B cell (primary cell): Measurements from ENCODE around the gene ACHE. TPM values are rescaled to one million over a fixed set of nuclear protein-coding genes. Genes with fewer than 3 reads are reported as not detected.
A peak's percentile ranks its signal among the peaks of the same experiment; 100 is the strongest.

Source experiments
- ATAC-seq: fragments of 200-7000 bp; cut with Tn5 transposase; one replicate; pipeline ENCODE4 v1.10.0; 2021; ENCODE audit warnings: low read depth, mild to moderate bottlenecking, moderate number of reproducible peaks, moderate library complexity
- CTCF ChIA-PET: fragments of 350-600 bp; sonication (Branson Sonifier 250); formaldehyde crosslinking; loops from one replicate; lab custom pipeline; 2021; ENCODE audit warnings: antibody characterized with exemption, inconsistent platforms; lab: Charles Lee
- POLR2A ChIA-PET: fragments of 350-600 bp; sonication (Branson Sonifier 250); formaldehyde crosslinking; loops from one replicate; lab custom pipeline; 2021; ENCODE audit warnings: antibody characterized with exemption; lab: Charles Lee
- DNase-seq: peaks from one replicate; pipeline ENCODE4 v3.0.0; 2013
- H2AFZ ChIP-seq: 2 replicates; pipeline ENCODE4 v1.6.1; 2012; ENCODE audit warnings: mild to moderate bottlenecking, low read depth, low read length; ENCODE audit not compliant: insufficient read depth, poor library complexity, severe bottlenecking
- H3K27ac ChIP-seq, 2 donors: 1 replicate in 1 of 2; 2 replicates in 1 of 2; pipeline ENCODE4 v1.5.1; 2012 to 2013; ENCODE audit warnings: low read length in 2 of 2, mild to moderate bottlenecking in 2 of 2, moderate library complexity in 1 of 2
- H3K27me3 ChIP-seq, 4 experiments: fragments of 200-600 bp in 1 of 4; sonication (generic) in 1 of 4; replicated peaks in 1 of 4; 1 replicate in 2 of 4; 2 replicates in 2 of 4; pipeline versions ENCODE4 v1.6.1 to v1.7.0; 2013 to 2016; ENCODE audit warnings: low read length in 3 of 4, mild to moderate bottlenecking in 2 of 4, mixed read lengths in 1 of 4, moderate library complexity in 1 of 4; ENCODE audit not compliant: insufficient read depth in 4 of 4, control insufficient read depth in 3 of 4; ENCODE audit errors: control extremely low read depth in 1 of 4
- H3K36me3 ChIP-seq, 2 experiments: replicated peaks in 1 of 2; 1 replicate in 1 of 2; 2 replicates in 1 of 2; pipeline versions ENCODE4 v1.6.1 to v1.7.1; 2013; ENCODE audit warnings: low read length in 1 of 2; ENCODE audit not compliant: insufficient read depth in 2 of 2, control insufficient read depth in 1 of 2; ENCODE audit errors: control extremely low read depth in 1 of 2, extremely low read depth in 1 of 2
- H3K4me1 ChIP-seq, 2 donors: fragments of 200-600 bp in 1 of 2; sonication (generic) in 1 of 2; 1 replicate in 1 of 2; 2 replicates in 1 of 2; pipeline versions ENCODE4 v1.5.1 to v1.6.1; 2013 to 2017; ENCODE audit warnings: low read length in 2 of 2; ENCODE audit not compliant: control insufficient read depth in 2 of 2, insufficient read depth in 2 of 2
- H3K4me2 ChIP-seq: replicated peaks from 2 replicates; pipeline ENCODE3; 2012; ENCODE audit warnings: mild to moderate bottlenecking, low read depth, low read length; ENCODE audit not compliant: poor library complexity, severe bottlenecking
- H3K4me3 ChIP-seq, 5 experiments: fragments of 200-600 bp in 1 of 5; sonication (generic) in 1 of 5; 1 replicate in 3 of 5; 2 replicates in 2 of 5; pipeline versions ENCODE4 v1.5.1 to v1.7.0; 2011 to 2016; ENCODE audit warnings: low read length in 4 of 5, mild to moderate bottlenecking in 4 of 5, low read depth in 2 of 5, control low read depth in 1 of 5, moderate library complexity in 1 of 5; ENCODE audit not compliant: insufficient read depth in 1 of 5; ENCODE audit errors: control extremely low read depth in 1 of 5, extremely low read depth in 1 of 5
- H3K79me2 ChIP-seq: fragments of 200-600 bp; sonication (generic); one replicate; pipeline ENCODE4 v1.6.0; 2016; ENCODE audit warnings: low read length; ENCODE audit not compliant: control insufficient read depth, insufficient read depth
- H3K9ac ChIP-seq: fragments of 200-600 bp; sonication (generic); 2 replicates; pipeline ENCODE4 v1.6.1; 2017; ENCODE audit warnings: mild to moderate bottlenecking, low read length, moderate library complexity
- H3K9me3 ChIP-seq, 3 donors: one replicate each; pipeline versions ENCODE4 v1.6.1 to v1.7.1; 2013; ENCODE audit warnings: low read length in 2 of 3; ENCODE audit not compliant: control insufficient read depth in 2 of 3, insufficient read depth in 1 of 3; ENCODE audit errors: control extremely low read depth in 1 of 3
- H4K20me1 ChIP-seq: 2 replicates; pipeline ENCODE4 v1.6.0; 2012; ENCODE audit warnings: mild to moderate bottlenecking, low read length; ENCODE audit not compliant: insufficient read depth, control insufficient read depth, poor library complexity, severe bottlenecking
- H3K27ac Mint-ChIP-seq: one replicate; pipeline ENCODE4 v1.8.0; 2021; ENCODE audit warnings: mixed read lengths
- H3K27me3 Mint-ChIP-seq: one replicate; pipeline ENCODE4 v1.8.0; 2021; ENCODE audit warnings: mixed read lengths
- H3K4me1 Mint-ChIP-seq: one replicate; pipeline ENCODE4 v1.8.0; 2021; ENCODE audit warnings: mixed read lengths
- H3K4me3 Mint-ChIP-seq: one replicate; pipeline ENCODE4 v1.8.0; 2021; ENCODE audit warnings: mixed read lengths
- H3K9me3 Mint-ChIP-seq: one replicate; pipeline ENCODE4 v1.8.0; 2022; ENCODE audit warnings: mixed read lengths; ENCODE audit not compliant: insufficient read depth
- EZH2 ChIP-seq: IDR thresholded peaks from 2 replicates; pipeline ENCODE4 v1.6.1; 2012; ENCODE audit warnings: borderline replicate concordance, low read depth, mild to moderate bottlenecking, moderate library complexity, low read length; ENCODE audit not compliant: insufficient read depth, poor library complexity, severe bottlenecking
- WGBS: methylation state at CpG from one replicate; pipeline ENCODE4 v1.1.5; 2013; ENCODE audit warnings: missing lambda C conversion rate; ENCODE audit not compliant: insufficient coverage; 5-methylcytosine and 5-hydroxymethylcytosine counted together
- intact Hi-C: fragments of 100-400 bp; cut with micrococcal nuclease; formaldehyde crosslinking; loops from one replicate; pipeline ENCODE4 v1.10.0; 2022
- polyA plus RNA-seq: library from polyadenylated mRNA; depleted of rRNA; stranded (reverse); fragments of >200 nt; gene quantifications from 2 replicates; pipeline ENCODE4 v1.2.3, GENCODE V29; 2012
- total RNA-seq, 2 donors: library from RNA; stranded (reverse); fragments of 120-200 nt in 1 of 2; gene quantifications; 1 replicate in 1 of 2; 2 replicates in 1 of 2; pipeline versions ENCODE4 v1.2.3 to v1.2.4, GENCODE V29; 2013 to 2022
- TF ChIP-seq, protein P1 (sequence below): fragments of 200-600 bp; IDR thresholded peaks from one replicate; pipeline ENCODE4 v1.8.0; 2022; ENCODE audit warnings: antibody characterized with exemption, mild to moderate bottlenecking

ACHE gene
- total and polyA plus RNA-seq, 2 donors (not counting 1 experiment from before 2014, with no cell fraction given), result 0.13 to 0.15 TPM

DNA sequence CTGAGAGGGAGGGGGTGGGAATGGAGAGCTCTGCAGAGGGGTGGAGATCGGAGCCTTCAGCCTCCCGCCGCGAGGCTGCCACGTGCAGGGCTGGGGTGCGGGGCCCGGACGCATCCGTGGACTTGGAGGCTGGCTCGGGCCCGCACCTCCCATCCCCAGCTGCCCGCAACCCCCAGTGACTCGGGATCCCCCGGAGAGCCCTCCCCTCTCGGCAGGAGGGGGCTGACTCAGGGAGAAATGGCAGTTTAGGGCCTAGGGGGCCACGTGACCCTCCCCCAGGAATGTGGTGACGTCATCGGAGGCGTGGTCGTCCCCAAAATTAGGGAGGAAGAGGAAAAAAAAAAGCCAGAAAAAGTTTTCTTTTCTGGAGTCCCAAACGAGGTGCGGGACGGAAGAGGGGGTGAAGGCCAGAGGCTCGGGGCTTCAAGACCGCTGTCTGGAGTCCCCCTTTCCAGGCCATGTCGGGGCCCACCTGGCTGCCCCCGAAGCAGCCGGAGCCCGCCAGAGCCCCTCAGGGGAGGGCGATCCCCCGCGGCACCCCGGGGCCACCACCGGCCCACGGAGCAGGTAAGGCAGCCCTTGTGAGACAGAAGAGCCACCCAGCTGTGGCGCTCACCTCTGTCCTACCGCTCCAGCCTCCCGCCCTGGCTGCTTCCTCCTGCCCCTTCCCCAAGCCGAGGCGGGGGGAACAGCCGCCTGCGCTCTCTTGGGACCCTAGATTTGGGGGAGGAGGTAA lies 28.5 kb downstream of the ACHE start, which contains the start of gene TRIP6:
TRIP6 (plus strand) TSS at position 348 of the 736 bp plus-strand sequence; CDS start at position 459, 111 bp downstream.
- H3K27ac ChIP-seq, result peak within 1 kb of the TSS; percentile 56 to 75
- H3K9me3 ChIP-seq, result peaks cover 0 to 4% (median 0%) of the 10 kb centered on the region in 3 donors
- intact Hi-C loops, result no loop called here
- H3K4me1 ChIP-seq, result peaks cover 21 to 28% of the 10 kb centered on the region in 2 donors
- peaks cover 5% of the 10 kb centered on the region for H3K79me2 ChIP-seq
- Mint-ChIP-seq H3K9me3 (no peaks in the 10 kb centered on the region), H3K27ac (peak within 1 kb of the TSS; percentile 84), H3K27me3 (no peaks in the 10 kb centered on the region), H3K4me1 (peaks cover 24% of the 10 kb centered on the region), H3K4me3 (peak within 1 kb of the TSS; percentile 89)
- DNase-seq (peak; percentile 55), ATAC-seq (peak; percentile 44)
- H3K27me3 ChIP-seq, result no peaks in the 10 kb centered on the region
- POLR2A ChIA-PET, result interaction anchor here (0.9 to 1.3 kb wide), 2 partner anchors 15 to 22 kb away, joined by 3 to 6 read pairs; partner anchors contain the start of genes SLC12A9 and UFSP1
- H3K4me2 ChIP-seq, result peak within 1 kb of the TSS; percentile 96
- CTCF ChIA-PET, result interaction anchor here (0.7 to 1.8 kb wide), 2 partner anchors 14 to 28 kb away, joined by 3 to 4 read pairs; partner anchors contain the start of gene SLC12A9
- WGBS, result under 1% methylated on average over 31 of the region's 42 CpGs
- peaks cover 0 to 20% of the 10 kb centered on the region in 2 experiments for H3K36me3 ChIP-seq
- peak within 1 kb of the TSS; percentile 74 for H2AFZ ChIP-seq
- H4K20me1 ChIP-seq, result no peaks in the 10 kb centered on the region
- peak within 1 kb of the TSS; percentile 5 to 75 (median 53) for H3K4me3 ChIP-seq
- TF ChIP-seq EZH2, result no peak
- TF ChIP-seq, protein P1, sequence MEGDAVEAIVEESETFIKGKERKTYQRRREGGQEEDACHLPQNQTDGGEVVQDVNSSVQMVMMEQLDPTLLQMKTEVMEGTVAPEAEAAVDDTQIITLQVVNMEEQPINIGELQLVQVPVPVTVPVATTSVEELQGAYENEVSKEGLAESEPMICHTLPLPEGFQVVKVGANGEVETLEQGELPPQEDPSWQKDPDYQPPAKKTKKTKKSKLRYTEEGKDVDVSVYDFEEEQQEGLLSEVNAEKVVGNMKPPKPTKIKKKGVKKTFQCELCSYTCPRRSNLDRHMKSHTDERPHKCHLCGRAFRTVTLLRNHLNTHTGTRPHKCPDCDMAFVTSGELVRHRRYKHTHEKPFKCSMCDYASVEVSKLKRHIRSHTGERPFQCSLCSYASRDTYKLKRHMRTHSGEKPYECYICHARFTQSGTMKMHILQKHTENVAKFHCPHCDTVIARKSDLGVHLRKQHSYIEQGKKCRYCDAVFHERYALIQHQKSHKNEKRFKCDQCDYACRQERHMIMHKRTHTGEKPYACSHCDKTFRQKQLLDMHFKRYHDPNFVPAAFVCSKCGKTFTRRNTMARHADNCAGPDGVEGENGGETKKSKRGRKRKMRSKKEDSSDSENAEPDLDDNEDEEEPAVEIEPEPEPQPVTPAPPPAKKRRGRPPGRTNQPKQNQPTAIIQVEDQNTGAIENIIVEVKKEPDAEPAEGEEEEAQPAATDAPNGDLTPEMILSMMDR, result no peak
- H3K9ac ChIP-seq, result peak within 1 kb of the TSS; percentile 81

DNA sequence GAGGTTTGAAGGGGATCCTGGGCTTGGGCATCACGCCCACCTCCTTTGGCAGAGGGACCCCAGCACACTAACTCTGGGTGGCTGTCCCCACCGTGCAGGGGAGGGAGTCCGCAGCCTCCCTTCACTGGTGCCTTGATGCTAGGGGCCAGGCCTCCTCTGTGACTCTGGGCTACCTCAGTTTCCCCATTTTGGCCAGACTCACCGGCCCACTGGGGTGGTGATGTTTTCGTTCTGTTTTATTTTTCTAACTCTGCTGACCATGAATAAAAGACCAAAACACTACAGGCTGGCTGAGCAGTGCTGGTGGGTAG lies 29.0 kb downstream of the ACHE start:
- no peaks in the 10 kb centered on the region for H3K27me3 Mint-ChIP-seq
- peaks cover 0 to 4% (median 0%) of the 10 kb centered on the region in 3 donors for H3K9me3 ChIP-seq
- peaks cover 21 to 28% of the 10 kb centered on the region in 2 donors for H3K4me1 ChIP-seq
- TF ChIP-seq EZH2, result no peak
- TF ChIP-seq, protein P1, result no peak
- H3K9ac ChIP-seq, result peak overlapping the region; percentile 81
- H3K27me3 ChIP-seq, result no peaks in the 10 kb centered on the region
- H3K79me2 ChIP-seq, result peaks cover 5% of the 10 kb centered on the region
- peaks cover 0 to 24% of the 10 kb centered on the region in 2 experiments for H3K36me3 ChIP-seq
- H3K9me3 Mint-ChIP-seq, result no peaks in the 10 kb centered on the region
- ChIA-PET CTCF (interaction anchor here (0.7 kb wide), 1 partner anchor 14 kb away, joined by 4 read pairs; the partner anchor contains the start of gene SLC12A9), POLR2A (interaction anchor here (0.9 to 1.3 kb wide), 2 partner anchors 14 to 23 kb away, joined by 3 to 6 read pairs; partner anchors contain the start of genes SLC12A9 and UFSP1)
- H3K4me1 Mint-ChIP-seq, result peaks cover 24% of the 10 kb centered on the region
- 79% methylated on average over 3 of the region's 5 CpGs for WGBS
- H3K4me3 ChIP-seq, result peak overlapping the region in 4 of 5 experiments; percentile 47 to 75 (median 58)
- DNase-seq (no peak), ATAC-seq (no peak)
- intact Hi-C loops, result no loop called here
- peak overlapping the region; percentile 56 to 75 for H3K27ac ChIP-seq
- peak overlapping the region; percentile 84 for H3K27ac Mint-ChIP-seq
- peak overlapping the region; percentile 74 for H2AFZ ChIP-seq
- no peaks in the 10 kb centered on the region for H4K20me1 ChIP-seq
- peak overlapping the region; percentile 89 for H3K4me3 Mint-ChIP-seq
- peak overlapping the region; percentile 96 for H3K4me2 ChIP-seq
